T-cell (primary cell): ENCODE data around the gene PCDHB10. TPM values are rescaled to one million over a fixed set of nuclear protein-coding genes. Genes with fewer than 3 reads are reported as not detected.
A peak's percentile ranks its signal among the peaks of the same experiment; 100 is the strongest.
"Not testable (repeated sequence)": the region's sequence is repeated elsewhere in the genome, so short reads cannot be mapped to it uniquely, and the experiment has no call there.

ENCODE experiments used
- ATAC-seq, 4 experiments: fragments of 200-7000 bp in 3 of 4; fragments of 150-1000 bp in 1 of 4; cut with Tn5 transposase; replicated peaks in 1 of 4; 1 replicate in 3 of 4; 2 replicates in 1 of 4; pipeline ENCODE4 v1.10.0; 2021; ENCODE audit warnings: moderate library complexity in 3 of 4, mild to moderate bottlenecking in 2 of 4, moderate number of reproducible peaks in 1 of 4
- CTCF ChIA-PET, 2 donors: fragments of 300-600 bp; sonication (Branson Sonifier 250); formaldehyde crosslinking; loops; one replicate each; lab custom pipeline; 2022; ENCODE audit warnings: antibody characterized with exemption in 2 of 2; lab: Charles Lee
- POLR2A ChIA-PET, 2 donors: fragments of 300-600 bp; sonication (Branson Sonifier 250); formaldehyde crosslinking; loops; one replicate each; lab custom pipeline; 2022; ENCODE audit warnings: antibody characterized with exemption in 2 of 2; lab: Charles Lee
- DNase-seq, 35 experiments: peaks; one replicate each; pipeline versions ENCODE4 v3.0.0 to v3.0.0-alpha.2; 2013 to 2023
- H3K27ac ChIP-seq: one replicate; pipeline ENCODE4 v1.5.1; 2013; ENCODE audit warnings: low read length
- H3K27me3 ChIP-seq, 2 experiments: replicated peaks in 1 of 2; 1 replicate in 1 of 2; 2 replicates in 1 of 2; pipeline versions ENCODE4 v1.6.1 to v1.7.0; 2013; ENCODE audit warnings: low read length in 1 of 2, mixed read lengths in 1 of 2; ENCODE audit not compliant: control insufficient read depth in 2 of 2, insufficient read depth in 2 of 2; ENCODE audit errors: extremely low read depth in 1 of 2
- H3K36me3 ChIP-seq, 2 donors: 1 replicate in 1 of 2; 2 replicates in 1 of 2; pipeline versions ENCODE4 v1.6.1 to v1.7.0; 2013; ENCODE audit warnings: low read length in 1 of 2; ENCODE audit not compliant: control insufficient read depth in 2 of 2, insufficient read depth in 1 of 2; ENCODE audit errors: extremely low read depth in 1 of 2
- H3K4me1 ChIP-seq, 2 experiments: 1 replicate in 1 of 2; 2 replicates in 1 of 2; pipeline versions ENCODE4 v1.6.1 to v1.7.0; 2013; ENCODE audit warnings: low read length in 2 of 2, mixed read lengths in 1 of 2; ENCODE audit not compliant: insufficient read depth in 2 of 2, control insufficient read depth in 1 of 2; ENCODE audit errors: extremely low read depth in 1 of 2
- H3K4me3 ChIP-seq, 2 donors: 1 replicate in 1 of 2; 2 replicates in 1 of 2; pipeline versions ENCODE4 v1.5.1 to v1.7.0; 2013; ENCODE audit warnings: mild to moderate bottlenecking in 2 of 2, low read length in 1 of 2, moderate library complexity in 1 of 2; ENCODE audit not compliant: control insufficient read depth in 1 of 2; ENCODE audit errors: extremely low read depth in 1 of 2
- H3K9me3 ChIP-seq: 2 replicates; pipeline ENCODE4 v1.7.0; 2013
- H3K27ac Mint-ChIP-seq, 2 donors: one replicate each; pipeline ENCODE4 v1.8.0; 2020 to 2021; ENCODE audit warnings: mild to moderate bottlenecking in 2 of 2, mixed read lengths in 2 of 2
- H3K27me3 Mint-ChIP-seq, 2 donors: one replicate each; pipeline ENCODE4 v1.8.0; 2021 to 2022; ENCODE audit warnings: mixed read lengths in 2 of 2
- H3K36me3 Mint-ChIP-seq: one replicate; pipeline ENCODE4 v1.8.0; 2021; ENCODE audit warnings: mixed read lengths
- H3K4me1 Mint-ChIP-seq, 3 donors: one replicate each; pipeline ENCODE4 v1.8.0; 2020 to 2022; ENCODE audit warnings: mixed read lengths in 3 of 3, mild to moderate bottlenecking in 1 of 3
- H3K4me3 Mint-ChIP-seq, 3 donors: one replicate each; pipeline ENCODE4 v1.8.0; 2020 to 2022; ENCODE audit warnings: mild to moderate bottlenecking in 3 of 3, mixed read lengths in 3 of 3, moderate library complexity in 3 of 3
- H3K9me3 Mint-ChIP-seq, 3 donors: one replicate each; pipeline ENCODE4 v1.8.0; 2020 to 2022; ENCODE audit warnings: mixed read lengths in 3 of 3
- WGBS: methylation state at CpG from one replicate; pipeline ENCODE4 v1.1.5; 2013; ENCODE audit warnings: missing lambda C conversion rate; ENCODE audit not compliant: insufficient coverage; 5-methylcytosine and 5-hydroxymethylcytosine counted together
- total RNA-seq, 35 experiments: library from RNA in 6 of 35; stranded (reverse) in 6 of 35; fragments of 120-200 nt in 1 of 35; gene quantifications; one replicate each; pipeline versions ENCODE4 v1.2.1 to v1.2.4 and lab custom pipeline; 2013 to 2026

Gene PCDHB10
- total RNA-seq, 5 donors from 2014 or later (not counting 1 experiment from before 2014, with no cell fraction given): not detected

- Histone ChIP-seq H3K4me3 (no peak overlapping the region), H3K36me3 (no peaks in the 10 kb centered on the region), H3K4me1 (no peaks in the 10 kb centered on the region), H3K27me3 (peaks cover 9 to 29% of the 10 kb centered on the region in 2 experiments), H3K27ac (no peak overlapping the region), H3K9me3 (no peaks in the 10 kb centered on the region)
- ChIA-PET CTCF (no interaction called here), POLR2A (no interaction called here)
- no peak overlapping the region for H3K4me3 Mint-ChIP-seq
- H3K4me1 Mint-ChIP-seq: no peaks in the 10 kb centered on the region
- no peak overlapping the region for H3K27ac Mint-ChIP-seq
- WGBS: 23% methylated on average over 10 of the region's 21 CpGs
- peaks cover 0 to 32% (median 27%) of the 10 kb centered on the region in 3 donors for H3K9me3 Mint-ChIP-seq
- no peak for ATAC-seq
- DNase-seq: no peak
- peaks cover 7% of the 10 kb centered on the region for H3K36me3 Mint-ChIP-seq
- peaks cover 38 to 57% of the 10 kb centered on the region in 2 donors for H3K27me3 Mint-ChIP-seq
Measured at GRCh38 chr5:141155540-141156374, 36.4 kb upstream of the PCDHB10 start.

- H3K4me3 Mint-ChIP-seq, H3K9me3 ChIP-seq, ATAC-seq, H3K4me1 Mint-ChIP-seq, H3K27ac Mint-ChIP-seq, H3K4me3 ChIP-seq, H3K4me1 ChIP-seq, H3K27ac ChIP-seq, POLR2A ChIA-PET, CTCF ChIA-PET, H3K36me3 ChIP-seq, DNase-seq, H3K36me3 Mint-ChIP-seq: not testable (repeated sequence)
- WGBS: 40% methylated on average over 21 of the region's 38 CpGs
- peaks cover 35 to 47% of the 10 kb centered on the region in 2 donors for H3K27me3 Mint-ChIP-seq
- peaks cover 6 to 21% of the 10 kb centered on the region in 2 experiments for H3K27me3 ChIP-seq
- peaks cover 0 to 26% (median 18%) of the 10 kb centered on the region in 3 donors for H3K9me3 Mint-ChIP-seq
Measured at GRCh38 chr5:141157356-141157755, 34.8 kb upstream of the PCDHB10 start.

DNA sequence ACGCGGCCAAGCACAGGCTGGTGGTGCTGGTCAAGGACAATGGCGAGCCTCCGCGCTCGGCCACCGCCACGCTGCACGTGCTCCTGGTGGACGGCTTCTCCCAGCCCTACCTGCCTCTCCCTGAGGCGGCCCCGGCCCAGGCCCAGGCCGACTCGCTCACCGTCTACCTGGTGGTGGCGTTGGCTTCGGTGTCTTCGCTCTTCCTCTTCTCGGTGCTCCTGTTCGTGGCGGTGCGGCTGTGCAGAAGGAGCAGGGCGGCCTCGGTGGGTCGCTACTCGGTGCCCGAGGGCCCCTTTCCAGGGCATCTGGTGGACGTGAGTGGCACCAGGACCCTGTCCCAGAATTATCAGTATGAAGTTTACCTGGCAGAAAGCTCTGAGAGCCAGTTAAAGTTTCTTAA lies 34.3 kb upstream of the PCDHB10 start:
- Mint-ChIP-seq H3K27me3 (peaks cover 31 to 44% of the 10 kb centered on the region in 2 donors), H3K9me3 (peaks cover 0 to 24% (median 18%) of the 10 kb centered on the region in 3 donors)
- H3K36me3 Mint-ChIP-seq, H3K4me3 ChIP-seq, H3K36me3 ChIP-seq, POLR2A ChIA-PET, H3K4me1 ChIP-seq, H3K4me1 Mint-ChIP-seq, ATAC-seq, H3K27ac Mint-ChIP-seq, H3K9me3 ChIP-seq, H3K4me3 Mint-ChIP-seq, CTCF ChIA-PET, H3K27ac ChIP-seq, DNase-seq: not testable (repeated sequence)
- peaks cover 6 to 21% of the 10 kb centered on the region in 2 experiments for H3K27me3 ChIP-seq
- WGBS: 48% methylated on average over 9 of the region's 28 CpGs

- WGBS: 52% methylated on average over 9 of the region's 20 CpGs
- Mint-ChIP-seq H3K4me1 (peaks cover 2 to 7% (median 5%) of the 10 kb centered on the region in 3 donors), H3K4me3 (peak within 1 kb of the TSS in 1 of 3 donors; percentile 3), H3K9me3 (peaks cover 6 to 10% (median 8%) of the 10 kb centered on the region in 3 donors), H3K27ac (no peak within 1 kb of the TSS), H3K27me3 (peaks cover 36 to 43% of the 10 kb centered on the region in 2 donors), H3K36me3 (no peaks in the 10 kb centered on the region)
- DNase-seq: peak in 7 of 35 experiments; percentile 5 to 40 (median 12)
- ChIA-PET POLR2A (no interaction called here), CTCF (interaction anchor here (1.0 to 1.5 kb wide), 2 partner anchors 392 kb away, joined by 3 to 5 read pairs; no protein-coding TSS in a partner anchor)
- no peaks in the 10 kb centered on the region for H3K9me3 ChIP-seq
- ATAC-seq: no peak
- no peaks in the 10 kb centered on the region for H3K4me1 ChIP-seq
- H3K27ac ChIP-seq: no peak within 1 kb of the TSS
- peaks cover 0 to 14% of the 10 kb centered on the region in 2 experiments for H3K27me3 ChIP-seq
- no peaks in the 10 kb centered on the region for H3K36me3 ChIP-seq
- no peak within 1 kb of the TSS for H3K4me3 ChIP-seq
Measured at GRCh38 chr5:141172381-141173204, 19.6 kb upstream of the PCDHB10 start, which contains the start of gene PCDHB7. Gene PCDHB7, plus strand, starts transcription at chr5:141172644. Its CDS starts 192 bp downstream, at chr5:141172836.

GRCh38 chr5:141174291-141175104 lies 17.7 kb upstream of the PCDHB10 start:
- H3K9me3 ChIP-seq, POLR2A ChIA-PET, H3K27ac Mint-ChIP-seq, H3K4me1 Mint-ChIP-seq, H3K9me3 Mint-ChIP-seq, H3K4me3 ChIP-seq, H3K36me3 Mint-ChIP-seq, ATAC-seq, H3K4me1 ChIP-seq, CTCF ChIA-PET, H3K27ac ChIP-seq, DNase-seq, H3K36me3 ChIP-seq, H3K4me3 Mint-ChIP-seq: not testable (repeated sequence)
- H3K27me3 ChIP-seq: peaks cover 0 to 19% of the 10 kb centered on the region in 2 experiments
- peaks cover 26 to 27% of the 10 kb centered on the region in 2 donors for H3K27me3 Mint-ChIP-seq
- WGBS: 49% methylated on average over 50 of the region's 79 CpGs
